NB4 (cell line): ENCODE measurements around the gene LTF.

Experiments used
- DNase-seq: peaks from one replicate; pipeline ENCODE4 v3.0.0; 2010; ENCODE audit warnings: low read depth
- H3K4me3 ChIP-seq: one replicate; pipeline ENCODE4 v1.5.1; 2011; ENCODE audit warnings: mild to moderate bottlenecking, low read depth, low read length, moderate library complexity
- MYC ChIP-seq: IDR thresholded peaks from 2 replicates; pipeline ENCODE4 v1.6.1; 2011; ENCODE audit warnings: low read depth, low read length
- POLR2A ChIP-seq: IDR thresholded peaks from 2 replicates; pipeline ENCODE4 v1.6.1; 2011; ENCODE audit warnings: mild to moderate bottlenecking; ENCODE audit not compliant: insufficient read length; ENCODE audit errors: extremely low read depth
- TF ChIP-seq, protein P1 (sequence below): IDR thresholded peaks from one replicate; pipeline ENCODE4 v1.5.1; 2012; ENCODE audit warnings: low read depth, low read length
- TF ChIP-seq, protein P2 (sequence below): IDR thresholded peaks from 2 replicates; pipeline ENCODE4 v1.6.1; 2011; ENCODE audit warnings: low read depth, low read length

Gene LTF

DNA sequence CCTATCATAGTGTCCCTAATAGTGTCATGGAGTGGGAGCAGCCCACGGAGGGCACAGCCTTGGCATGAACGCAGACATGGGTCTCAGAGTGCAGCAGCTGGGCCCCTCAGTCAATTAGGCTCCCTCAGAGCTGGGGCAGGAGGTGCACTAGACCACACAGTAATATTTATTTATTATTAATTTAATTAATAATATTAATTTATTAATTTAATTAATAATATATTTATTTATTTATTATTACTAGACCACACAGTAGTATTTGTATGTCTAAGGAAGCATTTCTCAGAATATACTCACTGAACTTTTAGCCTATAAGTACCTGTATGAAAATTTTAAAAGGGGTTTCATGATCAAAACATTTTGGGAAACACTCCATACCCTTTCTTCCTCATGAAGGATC lies 63.1 kb downstream of the LTF start:
- H3K4me3 ChIP-seq: no peak overlapping the region
- DNase-seq: no peak

DNA sequence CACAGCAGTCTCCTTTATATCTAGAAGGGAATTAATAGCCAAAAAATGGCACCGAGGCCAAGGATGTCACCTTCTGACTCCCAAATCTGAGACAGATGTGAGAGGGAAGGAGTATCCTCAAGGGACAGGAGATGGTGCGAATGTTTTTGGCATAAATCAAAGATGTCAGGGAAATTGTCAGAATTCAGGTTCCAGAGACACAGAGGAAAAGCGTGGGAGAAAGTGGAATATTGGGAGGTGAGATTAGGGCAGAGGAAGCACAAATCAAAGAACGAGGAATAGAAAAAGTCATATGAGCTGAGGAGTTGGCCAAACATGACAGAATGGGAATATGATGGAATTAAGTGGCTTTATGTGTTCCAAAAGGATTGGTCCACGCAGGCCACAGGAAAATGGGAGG lies 63.9 kb downstream of the LTF start:
- TF ChIP-seq, protein P1, sequence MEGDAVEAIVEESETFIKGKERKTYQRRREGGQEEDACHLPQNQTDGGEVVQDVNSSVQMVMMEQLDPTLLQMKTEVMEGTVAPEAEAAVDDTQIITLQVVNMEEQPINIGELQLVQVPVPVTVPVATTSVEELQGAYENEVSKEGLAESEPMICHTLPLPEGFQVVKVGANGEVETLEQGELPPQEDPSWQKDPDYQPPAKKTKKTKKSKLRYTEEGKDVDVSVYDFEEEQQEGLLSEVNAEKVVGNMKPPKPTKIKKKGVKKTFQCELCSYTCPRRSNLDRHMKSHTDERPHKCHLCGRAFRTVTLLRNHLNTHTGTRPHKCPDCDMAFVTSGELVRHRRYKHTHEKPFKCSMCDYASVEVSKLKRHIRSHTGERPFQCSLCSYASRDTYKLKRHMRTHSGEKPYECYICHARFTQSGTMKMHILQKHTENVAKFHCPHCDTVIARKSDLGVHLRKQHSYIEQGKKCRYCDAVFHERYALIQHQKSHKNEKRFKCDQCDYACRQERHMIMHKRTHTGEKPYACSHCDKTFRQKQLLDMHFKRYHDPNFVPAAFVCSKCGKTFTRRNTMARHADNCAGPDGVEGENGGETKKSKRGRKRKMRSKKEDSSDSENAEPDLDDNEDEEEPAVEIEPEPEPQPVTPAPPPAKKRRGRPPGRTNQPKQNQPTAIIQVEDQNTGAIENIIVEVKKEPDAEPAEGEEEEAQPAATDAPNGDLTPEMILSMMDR: no peak
- TF ChIP-seq, protein P2, sequence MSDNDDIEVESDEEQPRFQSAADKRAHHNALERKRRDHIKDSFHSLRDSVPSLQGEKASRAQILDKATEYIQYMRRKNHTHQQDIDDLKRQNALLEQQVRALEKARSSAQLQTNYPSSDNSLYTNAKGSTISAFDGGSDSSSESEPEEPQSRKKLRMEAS: no peak
- TF ChIP-seq POLR2A: no peak
- TF ChIP-seq MYC: no peak
- no peak for DNase-seq

More for the DNA sequence above, 63.1 kb downstream of the LTF start:
- TF ChIP-seq, protein P2: no peak
- TF ChIP-seq, protein P1: no peak
- TF ChIP-seq MYC: no peak
- TF ChIP-seq POLR2A: no peak

DNA sequence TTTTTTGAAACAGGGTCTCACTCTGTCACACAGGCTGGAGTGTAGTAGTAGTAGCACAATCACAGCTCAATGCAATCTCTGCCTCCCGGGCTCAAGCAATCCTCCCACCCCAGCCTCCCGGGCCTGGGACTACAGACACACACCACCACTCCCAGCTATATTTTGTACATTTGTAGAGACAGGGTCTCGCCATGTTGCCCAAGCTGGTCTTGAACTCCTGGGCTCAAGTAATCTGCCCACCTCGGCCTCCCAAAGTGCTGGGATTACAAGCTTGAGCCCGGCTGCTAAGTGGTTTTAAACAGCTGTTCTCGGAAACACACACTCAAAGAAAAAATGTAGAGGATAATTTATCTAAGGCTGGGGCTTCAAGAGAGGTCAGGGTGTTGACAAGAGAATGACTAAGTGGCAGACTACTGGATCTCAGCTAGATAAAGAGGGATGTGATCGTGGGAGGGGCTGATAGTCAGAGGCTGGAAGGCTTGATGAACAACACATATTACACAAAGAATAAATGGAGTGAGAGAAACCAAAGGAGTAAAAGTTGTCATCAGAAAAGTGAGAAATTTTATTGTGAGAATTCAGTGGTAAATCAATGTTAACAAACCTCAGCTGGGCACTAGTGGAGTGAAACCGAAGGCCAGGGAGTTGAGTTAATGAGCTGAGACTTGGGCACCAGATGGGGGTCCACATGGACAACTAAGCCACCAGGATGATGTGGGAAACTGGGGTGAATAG lies 64.5 kb downstream of the LTF start:
- no peak overlapping the region for H3K4me3 ChIP-seq
- DNase-seq: no peak
- no peak for TF ChIP-seq MYC
- TF ChIP-seq, protein P1: no peak
- no peak for TF ChIP-seq POLR2A
- TF ChIP-seq, protein P2: no peak

More for the DNA sequence above, 63.9 kb downstream of the LTF start:
- no peak overlapping the region for H3K4me3 ChIP-seq

DNA sequence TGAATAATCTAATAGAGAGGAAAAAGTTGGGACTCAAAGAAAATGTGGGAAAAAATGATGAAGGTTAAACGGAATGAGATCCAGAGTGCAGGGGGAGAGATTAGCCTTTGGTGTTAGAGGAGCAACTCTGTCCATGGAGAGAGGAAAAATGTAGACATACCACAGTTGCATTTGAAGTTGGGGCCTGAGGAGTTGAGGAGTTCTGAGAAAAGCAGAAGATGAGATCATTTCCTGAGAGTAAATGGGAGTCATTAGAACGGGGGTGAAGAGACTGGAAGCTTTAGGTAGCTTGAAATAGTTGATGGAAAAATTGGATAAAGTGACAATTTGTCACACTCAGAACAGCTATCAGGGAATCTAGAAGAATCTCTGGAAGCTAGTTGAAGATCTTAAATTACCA lies 65.1 kb downstream of the LTF start:
- TF ChIP-seq MYC (no peak), POLR2A (no peak)
- TF ChIP-seq, protein P2: no peak
- TF ChIP-seq, protein P1: no peak
- no peak overlapping the region for H3K4me3 ChIP-seq
- no peak for DNase-seq

DNA sequence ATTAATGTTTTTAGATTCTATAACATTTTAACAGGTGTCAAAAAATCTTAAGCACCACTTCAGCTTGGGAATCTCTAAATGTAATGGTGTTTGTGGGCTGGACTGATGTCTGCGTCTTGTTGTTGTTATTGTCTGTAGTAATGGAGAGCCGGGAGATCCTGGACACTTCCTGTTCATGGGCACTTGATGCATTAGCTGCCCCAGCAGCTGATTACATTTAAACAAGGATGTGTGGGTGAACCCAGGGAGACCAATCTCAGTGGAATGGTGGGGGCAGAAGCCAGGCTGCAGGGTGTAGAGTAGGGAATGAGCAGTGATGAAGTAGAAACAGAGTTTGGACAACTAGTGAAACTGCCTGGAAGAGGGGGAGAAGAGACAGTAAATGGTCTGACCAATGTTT lies 65.6 kb downstream of the LTF start:
- no peak for DNase-seq
- TF ChIP-seq, protein P2: no peak
- TF ChIP-seq POLR2A (no peak), MYC (no peak)
- TF ChIP-seq, protein P1: no peak
- no peak overlapping the region for H3K4me3 ChIP-seq
